ENCODE measurements around the gene PERCC1.

- TF ChIP-seq, protein P1, sequence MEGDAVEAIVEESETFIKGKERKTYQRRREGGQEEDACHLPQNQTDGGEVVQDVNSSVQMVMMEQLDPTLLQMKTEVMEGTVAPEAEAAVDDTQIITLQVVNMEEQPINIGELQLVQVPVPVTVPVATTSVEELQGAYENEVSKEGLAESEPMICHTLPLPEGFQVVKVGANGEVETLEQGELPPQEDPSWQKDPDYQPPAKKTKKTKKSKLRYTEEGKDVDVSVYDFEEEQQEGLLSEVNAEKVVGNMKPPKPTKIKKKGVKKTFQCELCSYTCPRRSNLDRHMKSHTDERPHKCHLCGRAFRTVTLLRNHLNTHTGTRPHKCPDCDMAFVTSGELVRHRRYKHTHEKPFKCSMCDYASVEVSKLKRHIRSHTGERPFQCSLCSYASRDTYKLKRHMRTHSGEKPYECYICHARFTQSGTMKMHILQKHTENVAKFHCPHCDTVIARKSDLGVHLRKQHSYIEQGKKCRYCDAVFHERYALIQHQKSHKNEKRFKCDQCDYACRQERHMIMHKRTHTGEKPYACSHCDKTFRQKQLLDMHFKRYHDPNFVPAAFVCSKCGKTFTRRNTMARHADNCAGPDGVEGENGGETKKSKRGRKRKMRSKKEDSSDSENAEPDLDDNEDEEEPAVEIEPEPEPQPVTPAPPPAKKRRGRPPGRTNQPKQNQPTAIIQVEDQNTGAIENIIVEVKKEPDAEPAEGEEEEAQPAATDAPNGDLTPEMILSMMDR (IDR thresholded peaks at IDR 0.05; ENCODE audit: insufficient read depth, low read length, poor library complexity, severe bottlenecking), result no peak
- no peak for TF ChIP-seq EZH2phosphoT487 (conservative IDR thresholded peaks at IDR 0.05; ENCODE audit: low read length)
Observed at GRCh38 chr16:1456951-1457350, 26.1 kb downstream of the PERCC1 start.

Data from SU-DHL-6 (cell line).